HCT116 (cell line): ENCODE measurements around the gene FAM78B. TPM values are rescaled to one million over a fixed set of nuclear protein-coding genes. Genes with fewer than 3 reads are reported as not detected.

Experiments used
- ATAC-seq: fragments of 200-7000 bp; cut with Tn5 transposase; 2 replicates; pipeline ENCODE4 v1.9.1; 2020; ENCODE audit warnings: mild to moderate bottlenecking, moderate library complexity
- BruUV-seq: library from RNA; stranded (reverse); fragments of 400-500 nt; replicated peaks from 2 replicates; lab custom pipeline; 2021; lab: Mats Ljungman, UMichigan
- CTCF ChIA-PET: fragments of 300-600 bp; sonication (Branson Sonifier 250); formaldehyde crosslinking; loops from one replicate; lab custom pipeline; 2021; ENCODE audit warnings: antibody characterized with exemption; lab: Charles Lee
- POLR2A ChIA-PET: fragments of 300-600, 350-600 bp; sonication (Branson Sonifier 250); formaldehyde crosslinking; loops from one replicate; lab custom pipeline; 2021; ENCODE audit warnings: antibody characterized with exemption; lab: Charles Lee
- RAD21 ChIA-PET, 2 experiments: fragments of 300-600 bp; sonication (Branson Sonifier 250); formaldehyde crosslinking; loops; one replicate each; lab custom pipeline; 2023; ENCODE audit warnings: low total read pairs in 2 of 2; ENCODE audit not compliant: uncharacterized antibody in 2 of 2, unreplicated experiment in 2 of 2, low non-redundant PET in 1 of 2; lab: Charles Lee
- DNase-seq: peaks from one replicate; pipeline ENCODE4 v3.0.0-alpha.2; 2010; ENCODE audit warnings: low read depth, low spot score
- H2AFZ ChIP-seq: fragments of 200-600 bp; shearing (Covaris generic), sonication (generic); 2 replicates; pipeline ENCODE4 v1.6.1; 2017; ENCODE audit warnings: low read depth, mixed run types, mixed read lengths, antibody characterized with exemption, low read length; ENCODE audit not compliant: poor library complexity, severe bottlenecking
- H3K27ac ChIP-seq: 2 replicates; pipeline ENCODE4 v1.5.1; 2012; ENCODE audit warnings: low read depth, low read length
- H3K27me3 ChIP-seq: fragments of 200-600 bp; sonication (generic); 2 replicates; pipeline ENCODE4 v1.6.1; 2016; ENCODE audit warnings: mixed run types, low read length, mixed read lengths; ENCODE audit not compliant: insufficient read depth
- H3K36me3 ChIP-seq, 2 experiments: fragments of 200-500 bp in 1 of 2; fragments of 200-600 bp in 1 of 2; sonication (Bioruptor generic) in 1 of 2; sonication (generic) in 1 of 2; 2 replicates each; pipeline versions ENCODE4 v1.5.1 to v1.6.1; 2014 to 2016; ENCODE audit warnings: low read length in 2 of 2, inconsistent platforms in 1 of 2, mixed read lengths in 1 of 2, mixed run types in 1 of 2; ENCODE audit not compliant: insufficient read depth in 2 of 2, control insufficient read depth in 1 of 2
- H3K4me1 ChIP-seq, 2 experiments: fragments of 200-600 bp in 1 of 2; sonication (generic) in 1 of 2; 2 replicates each; pipeline versions ENCODE4 v1.5.1 to v1.6.1; 2012 to 2017; ENCODE audit warnings: low read length in 2 of 2, inconsistent platforms in 1 of 2, mild to moderate bottlenecking in 1 of 2, mixed read lengths in 1 of 2, mixed run types in 1 of 2, moderate library complexity in 1 of 2; ENCODE audit not compliant: insufficient read depth in 2 of 2, control insufficient read depth in 1 of 2
- H3K4me2 ChIP-seq: fragments of 200-600 bp; sonication (generic); 2 replicates; pipeline ENCODE4 v1.6.1; 2017; ENCODE audit warnings: mixed run types, low read length, mixed read lengths
- H3K4me3 ChIP-seq, 2 experiments: fragments of 200-600 bp in 1 of 2; sonication (generic) in 1 of 2; replicated peaks in 1 of 2; 2 replicates each; pipeline ENCODE4 v1.5.1; 2011 to 2016; ENCODE audit warnings: low read length in 2 of 2, control low read depth in 1 of 2, low read depth in 1 of 2, mild to moderate bottlenecking in 1 of 2, mixed read lengths in 1 of 2, mixed run types in 1 of 2
- H3K79me2 ChIP-seq: fragments of 200-600 bp; sonication (generic); 2 replicates; pipeline ENCODE4 v1.6.1; 2017; ENCODE audit warnings: mild to moderate bottlenecking, mixed run types, low read length, moderate library complexity, mixed read lengths; ENCODE audit not compliant: insufficient read depth
- H3K9ac ChIP-seq: fragments of 200-600 bp; sonication (generic); 2 replicates; pipeline ENCODE4 v1.6.1; 2016; ENCODE audit warnings: low read length, mixed read lengths
- H3K9me2 ChIP-seq: fragments of 200-600 bp; sonication (generic), shearing (Covaris generic); 2 replicates; pipeline ENCODE4 v1.6.1; 2017; ENCODE audit warnings: mixed run types, mild to moderate bottlenecking, moderate library complexity; ENCODE audit not compliant: insufficient read depth
- H3K9me3 ChIP-seq, 2 experiments: fragments of 200-500 bp in 1 of 2; fragments of 200-600 bp in 1 of 2; sonication (Bioruptor generic) in 1 of 2; sonication (generic) in 1 of 2; 2 replicates each; pipeline ENCODE4 v1.6.1; 2014 to 2017; ENCODE audit warnings: low read length in 2 of 2, mixed read lengths in 2 of 2, inconsistent platforms in 1 of 2, low read depth in 1 of 2, mild to moderate bottlenecking in 1 of 2, mixed run types in 1 of 2, moderate library complexity in 1 of 2; ENCODE audit not compliant: control insufficient read depth in 1 of 2, insufficient read depth in 1 of 2
- H4K20me1 ChIP-seq: fragments of 200-600 bp; sonication (generic), shearing (Covaris generic); 2 replicates; pipeline ENCODE4 v1.6.1; 2017; ENCODE audit warnings: mixed run types, mild to moderate bottlenecking, moderate library complexity; ENCODE audit not compliant: insufficient read depth
- CBX3 ChIP-seq: IDR thresholded peaks from 2 replicates; pipeline ENCODE4 v1.6.1; 2012; ENCODE audit warnings: low read depth
- CEBPB ChIP-seq: IDR thresholded peaks from 2 replicates; pipeline ENCODE4 v1.6.1; 2012; ENCODE audit warnings: low read depth
- EGR1 ChIP-seq: IDR thresholded peaks from 2 replicates; pipeline ENCODE4 v1.6.1; 2012; ENCODE audit warnings: low read depth
- EZH2 ChIP-seq: fragments of 200-600 bp; sonication (generic); IDR thresholded peaks from 2 replicates; pipeline ENCODE4 v1.6.1; 2017; ENCODE audit warnings: antibody characterized with exemption, mixed run types
- EZH2phosphoT487 ChIP-seq: fragments of 200-600 bp; IDR thresholded peaks from 2 replicates; pipeline ENCODE4 v1.6.1; 2018; ENCODE audit warnings: antibody characterized with exemption, borderline replicate concordance
- FOSL1 ChIP-seq: IDR thresholded peaks from 2 replicates; pipeline ENCODE4 v1.6.1; 2012; ENCODE audit warnings: low read depth
- POLR2A ChIP-seq: IDR thresholded peaks from 2 replicates; pipeline ENCODE4 v1.7.0; 2011; ENCODE audit warnings: borderline replicate concordance; ENCODE audit not compliant: insufficient read depth, insufficient read length; ENCODE audit errors: extremely low read depth
- POLR2AphosphoS5 ChIP-seq: IDR thresholded peaks from 2 replicates; pipeline ENCODE4 v1.6.1; 2011; ENCODE audit warnings: mild to moderate bottlenecking, low read depth, low read length, moderate library complexity
- RAD21 ChIP-seq: IDR thresholded peaks from 2 replicates; pipeline ENCODE4 v1.6.1; 2012; ENCODE audit warnings: low read depth, mild to moderate bottlenecking
- SIN3A ChIP-seq: IDR thresholded peaks from 2 replicates; pipeline ENCODE4 v1.6.1; 2012; ENCODE audit warnings: low read depth
- SP1 ChIP-seq: IDR thresholded peaks from 2 replicates; pipeline ENCODE4 v1.6.1; 2012; ENCODE audit warnings: low read depth
- SRF ChIP-seq: IDR thresholded peaks from 2 replicates; pipeline ENCODE4 v1.6.1; 2012; ENCODE audit warnings: low read depth
- TCF7L2 ChIP-seq: IDR thresholded peaks from 2 replicates; pipeline ENCODE4 v1.7.0; 2011; ENCODE audit warnings: borderline replicate concordance, inconsistent platforms; ENCODE audit not compliant: insufficient read depth, insufficient read length; ENCODE audit errors: extremely low read depth
- YY1 ChIP-seq: IDR thresholded peaks from 2 replicates; pipeline ENCODE4 v1.6.1; 2011; ENCODE audit warnings: low read length, low read depth, moderate library complexity, mild to moderate bottlenecking; ENCODE audit not compliant: insufficient replicate concordance; ENCODE audit errors: extremely low read depth
- ZFX ChIP-seq: fragments of 450-650 bp; IDR thresholded peaks from 2 replicates; pipeline ENCODE4 v1.6.1; 2017
- ZNF274 ChIP-seq: fragments of 200-500 bp; sonication (Bioruptor generic); IDR thresholded peaks from 2 replicates; pipeline ENCODE4 v1.6.1; 2014; ENCODE audit warnings: mild to moderate bottlenecking, low read depth, low read length, inconsistent platforms
- intact Hi-C: fragments of 100-400 bp; cut with micrococcal nuclease; formaldehyde crosslinking; loops from 2 replicates; pipeline ENCODE4 v1.10.0; 2022
- total RNA-seq: library from RNA; stranded (reverse); gene quantifications from one replicate; pipeline ENCODE4 v1.2.1, GENCODE V29; 2021; ENCODE audit not compliant: unreplicated experiment
- TF ChIP-seq, protein P1 (sequence below): IDR thresholded peaks from 2 replicates; pipeline ENCODE4 v1.6.1; 2012
- TF ChIP-seq, protein P2 (sequence below): IDR thresholded peaks from 2 replicates; pipeline ENCODE4 v1.6.1; 2011; ENCODE audit warnings: mild to moderate bottlenecking, low read length, moderate library complexity; ENCODE audit not compliant: insufficient replicate concordance; ENCODE audit errors: extremely low read depth
- TF ChIP-seq, protein P3 (sequence below): IDR thresholded peaks from 2 replicates; pipeline ENCODE4 v1.6.1; 2012
- TF ChIP-seq, protein P4 (sequence below), 3 experiments: fragments of 200-600 bp in 1 of 3; sonication (generic) in 1 of 3; IDR thresholded peaks in 2 of 3; conservative IDR thresholded peaks in 1 of 3; 2 replicates each; pipeline ENCODE4 v1.5.1; 2012 to 2017; ENCODE audit warnings: low read depth in 2 of 3, low read length in 2 of 3, antibody characterized with exemption in 1 of 3, borderline replicate concordance in 1 of 3, control low read depth in 1 of 3, mild to moderate bottlenecking in 1 of 3, mixed read lengths in 1 of 3, mixed run types in 1 of 3, moderate library complexity in 1 of 3; ENCODE audit not compliant: insufficient read depth in 1 of 3

The FAM78B gene
- total RNA-seq, 1 experiment from 2014 or later: 1.4 TPM

DNA sequence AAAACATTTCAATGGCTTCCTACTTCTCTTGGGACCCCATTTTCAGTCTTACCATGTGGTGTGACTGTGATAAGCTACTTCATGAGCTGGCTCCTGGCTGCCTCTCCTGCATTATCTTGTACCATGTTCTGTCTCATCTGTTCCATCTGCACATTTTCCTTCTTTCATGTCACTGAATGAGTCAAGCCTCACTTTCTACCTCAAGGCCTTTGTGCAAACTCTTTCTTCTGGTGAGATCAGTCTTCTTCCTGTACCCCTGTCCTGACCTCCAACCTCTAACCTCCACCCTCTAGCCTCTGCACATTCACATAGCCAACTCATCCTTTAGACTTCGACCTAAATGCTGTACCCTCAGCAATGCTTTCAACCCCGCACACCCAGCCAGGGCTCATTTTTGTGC lies 9.6 kb upstream of the FAM78B start:
- no peaks in the 10 kb centered on the region for H3K36me3 ChIP-seq
- H3K9ac ChIP-seq: no peak overlapping the region
- no peaks in the 10 kb centered on the region for H4K20me1 ChIP-seq
- no TSS peak for BruUV-seq
- no peak overlapping the region for H2AFZ ChIP-seq
- H3K27ac ChIP-seq: no peak overlapping the region
- no peak overlapping the region for H3K4me3 ChIP-seq
- H3K27me3 ChIP-seq: peaks cover 31% of the 10 kb centered on the region
- no peaks in the 10 kb centered on the region for H3K9me3 ChIP-seq
- no peak overlapping the region for H3K4me2 ChIP-seq
- intact Hi-C loops: loop anchor here (10.0 kb wide), 1 partner anchor 252 kb away; no protein-coding TSS in a partner anchor
- ChIA-PET RAD21 (no interaction called here), POLR2A (no interaction called here)
- no peaks in the 10 kb centered on the region for H3K79me2 ChIP-seq
- H3K4me1 ChIP-seq: peaks cover 0 to 14% of the 10 kb centered on the region in 2 experiments; a peak in 1 of 4 replicates
- no peak for TF ChIP-seq SRF
- TF ChIP-seq RAD21: no peak
- TF ChIP-seq, protein P1, sequence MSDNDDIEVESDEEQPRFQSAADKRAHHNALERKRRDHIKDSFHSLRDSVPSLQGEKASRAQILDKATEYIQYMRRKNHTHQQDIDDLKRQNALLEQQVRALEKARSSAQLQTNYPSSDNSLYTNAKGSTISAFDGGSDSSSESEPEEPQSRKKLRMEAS: no peak
- TF ChIP-seq EZH2phosphoT487: no peak
- TF ChIP-seq POLR2AphosphoS5: no peak
- TF ChIP-seq ZNF274: no peak
- TF ChIP-seq, protein P2, sequence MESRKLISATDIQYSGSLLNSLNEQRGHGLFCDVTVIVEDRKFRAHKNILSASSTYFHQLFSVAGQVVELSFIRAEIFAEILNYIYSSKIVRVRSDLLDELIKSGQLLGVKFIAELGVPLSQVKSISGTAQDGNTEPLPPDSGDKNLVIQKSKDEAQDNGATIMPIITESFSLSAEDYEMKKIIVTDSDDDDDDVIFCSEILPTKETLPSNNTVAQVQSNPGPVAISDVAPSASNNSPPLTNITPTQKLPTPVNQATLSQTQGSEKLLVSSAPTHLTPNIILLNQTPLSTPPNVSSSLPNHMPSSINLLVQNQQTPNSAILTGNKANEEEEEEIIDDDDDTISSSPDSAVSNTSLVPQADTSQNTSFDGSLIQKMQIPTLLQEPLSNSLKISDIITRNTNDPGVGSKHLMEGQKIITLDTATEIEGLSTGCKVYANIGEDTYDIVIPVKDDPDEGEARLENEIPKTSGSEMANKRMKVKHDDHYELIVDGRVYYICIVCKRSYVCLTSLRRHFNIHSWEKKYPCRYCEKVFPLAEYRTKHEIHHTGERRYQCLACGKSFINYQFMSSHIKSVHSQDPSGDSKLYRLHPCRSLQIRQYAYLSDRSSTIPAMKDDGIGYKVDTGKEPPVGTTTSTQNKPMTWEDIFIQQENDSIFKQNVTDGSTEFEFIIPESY: no peak
- TF ChIP-seq SP1: no peak
- no peak for TF ChIP-seq TCF7L2
- TF ChIP-seq YY1: no peak
- TF ChIP-seq, protein P3, sequence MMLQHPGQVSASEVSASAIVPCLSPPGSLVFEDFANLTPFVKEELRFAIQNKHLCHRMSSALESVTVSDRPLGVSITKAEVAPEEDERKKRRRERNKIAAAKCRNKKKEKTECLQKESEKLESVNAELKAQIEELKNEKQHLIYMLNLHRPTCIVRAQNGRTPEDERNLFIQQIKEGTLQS: no peak
- TF ChIP-seq, protein P4, sequence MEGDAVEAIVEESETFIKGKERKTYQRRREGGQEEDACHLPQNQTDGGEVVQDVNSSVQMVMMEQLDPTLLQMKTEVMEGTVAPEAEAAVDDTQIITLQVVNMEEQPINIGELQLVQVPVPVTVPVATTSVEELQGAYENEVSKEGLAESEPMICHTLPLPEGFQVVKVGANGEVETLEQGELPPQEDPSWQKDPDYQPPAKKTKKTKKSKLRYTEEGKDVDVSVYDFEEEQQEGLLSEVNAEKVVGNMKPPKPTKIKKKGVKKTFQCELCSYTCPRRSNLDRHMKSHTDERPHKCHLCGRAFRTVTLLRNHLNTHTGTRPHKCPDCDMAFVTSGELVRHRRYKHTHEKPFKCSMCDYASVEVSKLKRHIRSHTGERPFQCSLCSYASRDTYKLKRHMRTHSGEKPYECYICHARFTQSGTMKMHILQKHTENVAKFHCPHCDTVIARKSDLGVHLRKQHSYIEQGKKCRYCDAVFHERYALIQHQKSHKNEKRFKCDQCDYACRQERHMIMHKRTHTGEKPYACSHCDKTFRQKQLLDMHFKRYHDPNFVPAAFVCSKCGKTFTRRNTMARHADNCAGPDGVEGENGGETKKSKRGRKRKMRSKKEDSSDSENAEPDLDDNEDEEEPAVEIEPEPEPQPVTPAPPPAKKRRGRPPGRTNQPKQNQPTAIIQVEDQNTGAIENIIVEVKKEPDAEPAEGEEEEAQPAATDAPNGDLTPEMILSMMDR (IDR thresholded peaks at IDR 0.05 in 2 of 3, conservative IDR thresholded peaks at IDR 0.05 in 1 of 3; ENCODE audit: borderline replicate concordance in 1 of 3, insufficient read depth in 1 of 3, low read depth in 2 of 3, low read length in 2 of 3): no peak
- TF ChIP-seq SIN3A: no peak
- no peak for TF ChIP-seq ZFX
- TF ChIP-seq EGR1: no peak
- TF ChIP-seq FOSL1: no peak
- TF ChIP-seq EZH2: no peak
- no peak for TF ChIP-seq POLR2A
- TF ChIP-seq CBX3: no peak
- TF ChIP-seq CEBPB: no peak
- TF ChIP-seq, all 23 proteins: peak for 0
- ATAC-seq (no peak), DNase-seq (no peak)
- CTCF ChIA-PET: no interaction called here
- H3K9me2 ChIP-seq: no peaks in the 10 kb centered on the region
